ENCODE measurements around the gene CDH6.

DNA sequence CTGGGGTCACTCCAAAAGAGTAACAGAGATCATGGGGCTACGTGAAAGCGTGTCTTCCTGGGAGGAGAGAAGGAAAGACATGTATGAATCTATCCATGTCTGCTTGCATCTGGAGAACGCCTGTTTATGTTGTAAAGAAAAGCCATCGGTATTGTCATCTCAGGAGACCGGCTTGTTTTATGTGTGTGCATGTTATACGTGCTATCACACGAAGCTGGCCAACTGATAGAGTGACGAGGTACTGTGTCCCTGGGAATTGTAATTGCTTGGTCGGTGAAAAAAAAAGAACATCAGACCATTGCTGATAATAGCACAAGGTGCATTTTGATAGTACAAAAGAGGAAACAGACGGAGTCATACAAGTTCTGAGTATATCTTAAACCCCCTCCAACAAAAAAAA, 370 bp upstream of the CDH6 start:
- TF ChIP-seq EP300 (IDR thresholded peaks at IDR 0.05; ENCODE audit: borderline replicate concordance in 1 of 2, control insufficient read depth in 1 of 2, low read depth in 2 of 2, low read length in 2 of 2), result no peak
- TF ChIP-seq, protein P1, sequence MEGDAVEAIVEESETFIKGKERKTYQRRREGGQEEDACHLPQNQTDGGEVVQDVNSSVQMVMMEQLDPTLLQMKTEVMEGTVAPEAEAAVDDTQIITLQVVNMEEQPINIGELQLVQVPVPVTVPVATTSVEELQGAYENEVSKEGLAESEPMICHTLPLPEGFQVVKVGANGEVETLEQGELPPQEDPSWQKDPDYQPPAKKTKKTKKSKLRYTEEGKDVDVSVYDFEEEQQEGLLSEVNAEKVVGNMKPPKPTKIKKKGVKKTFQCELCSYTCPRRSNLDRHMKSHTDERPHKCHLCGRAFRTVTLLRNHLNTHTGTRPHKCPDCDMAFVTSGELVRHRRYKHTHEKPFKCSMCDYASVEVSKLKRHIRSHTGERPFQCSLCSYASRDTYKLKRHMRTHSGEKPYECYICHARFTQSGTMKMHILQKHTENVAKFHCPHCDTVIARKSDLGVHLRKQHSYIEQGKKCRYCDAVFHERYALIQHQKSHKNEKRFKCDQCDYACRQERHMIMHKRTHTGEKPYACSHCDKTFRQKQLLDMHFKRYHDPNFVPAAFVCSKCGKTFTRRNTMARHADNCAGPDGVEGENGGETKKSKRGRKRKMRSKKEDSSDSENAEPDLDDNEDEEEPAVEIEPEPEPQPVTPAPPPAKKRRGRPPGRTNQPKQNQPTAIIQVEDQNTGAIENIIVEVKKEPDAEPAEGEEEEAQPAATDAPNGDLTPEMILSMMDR (IDR thresholded peaks at IDR 0.05 in 2 of 3, conservative IDR thresholded peaks at IDR 0.05 in 1 of 3; ENCODE audit: control insufficient read depth in 2 of 3, extremely low read depth in 1 of 3, insufficient read depth in 1 of 3, low read depth in 3 of 3, low read length in 3 of 3), result no peak
- TF ChIP-seq NFYB (IDR thresholded peaks at IDR 0.05; ENCODE audit: insufficient read depth, low read depth, low read length), result no peak
- TF ChIP-seq RFX5 (IDR thresholded peaks at IDR 0.05; ENCODE audit: low read depth, low read length), result no peak
